GM21723 (cell line): ENCODE data around the gene KLHL35.
"Not testable (repeated sequence)": the region's sequence is repeated elsewhere in the genome, so short reads cannot be mapped to it uniquely, and the experiment has no call there.

Experiments used
- ATAC-seq: cut with Tn5 transposase; IDR thresholded peaks from one replicate; pipeline ENCODE4 v1.9.1; 2021; ENCODE audit warnings: mild to moderate bottlenecking, moderate library complexity; ENCODE audit not compliant: unreplicated experiment

KLHL35 gene

GRCh38 chr11:75398906-75399305 lies 34.1 kb downstream of the KLHL35 start:
- ATAC-seq = no peak

GRCh38 chr11:75394085-75394840 lies 38.7 kb downstream of the KLHL35 start:
- ATAC-seq = no peak

GRCh38 chr11:75389925-75390324 lies 43.1 kb downstream of the KLHL35 start:
- ATAC-seq = no peak

GRCh38 chr11:75389276-75389605 lies 43.8 kb downstream of the KLHL35 start:
- ATAC-seq = no peak

- ATAC-seq = peak; percentile 55
Observed at GRCh38 chr11:75388386-75389275, 44.4 kb downstream of the KLHL35 start.

- ATAC-seq = no peak
Observed at GRCh38 chr11:75387736-75388294, 45.2 kb downstream of the KLHL35 start.

GRCh38 chr11:75386942-75387630 lies 45.9 kb downstream of the KLHL35 start:
- ATAC-seq = no peak

- no peak for ATAC-seq
Observed at GRCh38 chr11:75384438-75385080, 48.4 kb downstream of the KLHL35 start.

GRCh38 chr11:75383246-75383645 lies 49.8 kb downstream of the KLHL35 start:
- ATAC-seq = no peak

GRCh38 chr11:75380716-75381420 lies 52.1 kb downstream of the KLHL35 start:
- no peak for ATAC-seq

- no peak for ATAC-seq
Observed at GRCh38 chr11:75380245-75380644, 52.8 kb downstream of the KLHL35 start.

- ATAC-seq = not testable (repeated sequence)
Observed at GRCh38 chr11:75378776-75379175, 54.2 kb downstream of the KLHL35 start.

- no peak for ATAC-seq
Observed at GRCh38 chr11:75376175-75376574, 56.8 kb downstream of the KLHL35 start.

- ATAC-seq = no peak
Observed at GRCh38 chr11:75375626-75376025, 57.4 kb downstream of the KLHL35 start.

- ATAC-seq = no peak
Observed at GRCh38 chr11:75374646-75375045, 58.4 kb downstream of the KLHL35 start.

- no peak for ATAC-seq
Observed at GRCh38 chr11:75373201-75373600, 59.8 kb downstream of the KLHL35 start.
